Adipocyte (in vitro differentiated cells): ENCODE measurements around the gene RPGR.
A peak's percentile ranks its signal among the peaks of the same experiment; 100 is the strongest.

Source experiments
- DNase-seq: peaks from one replicate; pipeline ENCODE4 v3.0.0-alpha.2; 2015; ENCODE audit warnings: low read depth
- H3K27me3 ChIP-seq: replicated peaks from 2 replicates; pipeline ENCODE4 v1.7.0; 2013; ENCODE audit warnings: mild to moderate bottlenecking, low read length, moderate library complexity; ENCODE audit not compliant: control insufficient read depth, insufficient read depth
- H3K36me3 ChIP-seq: 2 replicates; pipeline ENCODE4 v1.7.0; 2013; ENCODE audit warnings: low read length, mild to moderate bottlenecking, moderate library complexity; ENCODE audit not compliant: control insufficient read depth, insufficient read depth, severe bottlenecking
- H3K4me1 ChIP-seq: 2 replicates; pipeline ENCODE4 v1.7.0; 2013; ENCODE audit warnings: mild to moderate bottlenecking, low read length, moderate library complexity; ENCODE audit not compliant: control insufficient read depth, insufficient read depth
- H3K4me3 ChIP-seq: 2 replicates; pipeline ENCODE4 v1.7.0; 2013; ENCODE audit warnings: mild to moderate bottlenecking, low read length, moderate library complexity
- H3K9ac ChIP-seq: 2 replicates; pipeline ENCODE4 v1.7.0; 2013; ENCODE audit warnings: mild to moderate bottlenecking, low read length, moderate library complexity
- H3K9me3 ChIP-seq: 2 replicates; pipeline ENCODE4 v1.7.0; 2013; ENCODE audit warnings: mild to moderate bottlenecking, low read length, moderate library complexity; ENCODE audit not compliant: control insufficient read depth

The RPGR gene

DNA sequence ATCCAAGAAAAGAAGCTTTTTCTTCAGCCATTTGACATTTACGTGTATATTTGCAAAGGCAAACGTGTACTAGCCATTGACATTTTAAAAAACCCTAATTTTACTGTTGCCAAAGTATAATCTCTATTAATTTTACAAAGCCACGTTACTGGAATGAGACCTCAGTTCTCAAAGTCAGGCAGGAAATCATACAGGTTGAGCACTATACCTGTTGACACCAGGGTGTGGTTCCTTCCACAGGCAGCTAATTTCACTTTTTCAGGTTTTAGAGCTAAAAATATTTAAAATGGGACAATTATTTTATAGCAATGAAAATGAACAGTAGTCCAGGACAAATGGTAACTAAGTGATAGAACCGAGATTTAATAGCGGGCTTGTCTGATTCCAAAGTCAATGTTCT is 6.5 kb downstream of the RPGR start:
- no peak overlapping the region for H3K9ac ChIP-seq
- DNase-seq = no peak

GRCh38 chrX:38318606-38319005 is 8.7 kb downstream of the RPGR start:
- Histone ChIP-seq H3K4me3 (no peak overlapping the region), H3K9ac (no peak overlapping the region), H3K27me3 (peaks cover 2% of the 10 kb centered on the region), H3K36me3 (no peaks in the 10 kb centered on the region), H3K9me3 (no peaks in the 10 kb centered on the region), H3K4me1 (no peaks in the 10 kb centered on the region)
- no peak for DNase-seq

More for the DNA sequence above, 6.5 kb downstream of the RPGR start:
- Histone ChIP-seq H3K4me3 (no peak overlapping the region), H3K9me3 (no peaks in the 10 kb centered on the region), H3K4me1 (no peaks in the 10 kb centered on the region), H3K36me3 (no peaks in the 10 kb centered on the region), H3K27me3 (peaks cover 2% of the 10 kb centered on the region)

- no peaks in the 10 kb centered on the region for H3K9me3 ChIP-seq
- no peaks in the 10 kb centered on the region for H3K36me3 ChIP-seq
- no peaks in the 10 kb centered on the region for H3K4me1 ChIP-seq
- H3K9ac ChIP-seq = no peak overlapping the region
- peaks cover 2% of the 10 kb centered on the region for H3K27me3 ChIP-seq
- DNase-seq = no peak
- no peak overlapping the region for H3K4me3 ChIP-seq
These were observed 9.1 kb downstream of the RPGR start for GRCh38 chrX:38318196-38318595.

DNA sequence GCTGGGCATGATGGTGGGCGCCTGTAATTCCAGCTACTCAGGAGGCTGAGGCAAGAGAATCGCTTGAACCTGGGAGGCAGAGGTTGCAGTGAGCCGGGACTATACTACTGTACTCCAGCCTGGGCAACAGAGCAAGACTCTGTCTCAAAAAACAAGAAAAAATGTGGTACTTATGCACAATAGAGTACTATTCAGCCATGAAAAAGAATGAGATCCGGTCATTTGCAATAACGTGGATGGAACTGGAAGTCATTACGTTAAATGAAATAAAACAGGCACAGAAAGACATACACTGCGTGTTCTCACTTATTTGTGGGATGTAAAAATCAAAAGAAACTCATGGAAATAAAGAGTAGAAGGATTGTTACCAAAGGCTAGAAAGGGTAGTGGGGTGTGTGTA is 12.1 kb downstream of the RPGR start:
- peaks cover 4% of the 10 kb centered on the region for H3K4me1 ChIP-seq
- no peaks in the 10 kb centered on the region for H3K36me3 ChIP-seq
- H3K27me3 ChIP-seq = peaks cover 8% of the 10 kb centered on the region
- H3K9me3 ChIP-seq = no peaks in the 10 kb centered on the region
- DNase-seq = no peak
- no peak overlapping the region for H3K4me3 ChIP-seq
- H3K9ac ChIP-seq = no peak overlapping the region

DNA sequence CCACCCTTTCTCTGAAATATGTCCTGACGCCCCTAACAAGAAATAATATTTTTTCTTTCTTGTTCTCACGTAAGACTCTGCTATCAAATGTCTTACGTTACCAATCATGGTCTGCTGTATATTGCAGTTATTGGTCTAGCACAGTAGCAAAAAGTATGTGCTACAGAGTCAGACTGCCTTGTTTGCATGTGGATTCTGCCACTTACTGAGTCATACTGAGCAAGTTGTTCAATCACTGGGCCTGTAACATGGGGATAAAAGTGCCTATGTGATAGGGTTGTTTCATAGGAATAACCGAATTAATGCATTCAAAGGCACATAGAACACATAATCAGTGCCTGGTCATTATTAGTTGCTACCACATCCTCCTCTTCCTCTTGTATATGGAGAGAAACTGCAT is 14.1 kb downstream of the RPGR start:
- no peaks in the 10 kb centered on the region for H3K9me3 ChIP-seq
- no peak overlapping the region for H3K9ac ChIP-seq
- DNase-seq = no peak
- no peak overlapping the region for H3K4me3 ChIP-seq
- peaks cover 4% of the 10 kb centered on the region for H3K4me1 ChIP-seq
- no peaks in the 10 kb centered on the region for H3K36me3 ChIP-seq
- peaks cover 8% of the 10 kb centered on the region for H3K27me3 ChIP-seq

DNA sequence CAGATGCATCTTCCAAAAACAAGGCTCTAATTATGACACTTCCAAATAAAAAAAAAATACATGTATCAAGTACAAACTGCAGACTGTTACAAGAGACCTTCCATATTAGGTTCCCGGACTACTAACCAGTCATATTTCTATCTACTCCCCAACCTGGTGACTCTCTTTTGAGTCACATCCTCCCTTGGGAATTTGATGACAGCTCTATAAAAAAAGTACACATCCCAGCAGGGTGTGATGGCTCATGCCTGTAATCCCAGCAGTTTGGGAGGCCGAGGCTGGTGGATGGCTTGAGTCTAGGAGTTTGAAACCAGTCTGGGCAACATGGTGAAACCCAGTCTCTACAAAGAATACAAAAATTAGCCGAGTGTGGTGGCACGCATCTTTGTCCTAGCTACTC is 14.9 kb downstream of the RPGR start:
- peak; percentile 6 for DNase-seq
- Histone ChIP-seq H3K27me3 (peaks cover 8% of the 10 kb centered on the region), H3K36me3 (no peaks in the 10 kb centered on the region), H3K4me1 (peaks cover 4% of the 10 kb centered on the region), H3K4me3 (no peak overlapping the region), H3K9ac (no peak overlapping the region), H3K9me3 (no peaks in the 10 kb centered on the region)

GRCh38 chrX:38311743-38312142 is 15.6 kb downstream of the RPGR start:
- DNase-seq = no peak
- Histone ChIP-seq H3K4me1 (peaks cover 4% of the 10 kb centered on the region), H3K9ac (no peak overlapping the region), H3K27me3 (peaks cover 8% of the 10 kb centered on the region), H3K4me3 (no peak overlapping the region), H3K9me3 (no peaks in the 10 kb centered on the region), H3K36me3 (no peaks in the 10 kb centered on the region)

- Histone ChIP-seq H3K9ac (no peak overlapping the region), H3K9me3 (no peaks in the 10 kb centered on the region), H3K4me1 (peaks cover 3% of the 10 kb centered on the region), H3K27me3 (peaks cover 7% of the 10 kb centered on the region), H3K4me3 (no peak overlapping the region), H3K36me3 (no peaks in the 10 kb centered on the region)
- DNase-seq = peak; percentile 4
These were observed 21.3 kb downstream of the RPGR start for GRCh38 chrX:38305971-38306370.

DNA sequence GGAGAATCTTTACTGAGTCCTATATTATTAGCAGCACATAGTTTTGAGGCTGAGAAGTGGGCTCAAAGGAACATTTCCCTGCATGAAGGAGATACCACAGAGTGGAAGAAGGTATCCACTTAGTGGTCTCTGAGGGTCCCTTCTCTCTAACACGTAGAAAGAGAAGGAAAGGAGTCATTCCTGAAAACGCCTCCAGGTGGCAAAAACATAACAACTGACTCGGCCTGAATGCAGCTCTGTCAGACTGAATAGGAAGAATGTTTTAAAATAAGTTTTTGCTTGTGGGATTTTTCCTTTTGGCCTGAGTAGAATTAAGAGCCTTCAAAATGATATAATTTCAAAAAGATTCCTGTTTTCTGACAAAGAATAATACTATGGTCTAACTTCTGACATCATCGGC is 23.3 kb downstream of the RPGR start:
- peak; percentile 11 for DNase-seq

GRCh38 chrX:38293741-38294140 is 33.6 kb downstream of the RPGR start:
- Histone ChIP-seq H3K9ac (no peak overlapping the region), H3K36me3 (no peaks in the 10 kb centered on the region), H3K9me3 (peaks cover 7% of the 10 kb centered on the region), H3K27me3 (peaks cover under 1% of the 10 kb centered on the region), H3K4me1 (peaks cover 3% of the 10 kb centered on the region), H3K4me3 (no peak overlapping the region)
- DNase-seq = peak; percentile 32

More for the DNA sequence above, 23.3 kb downstream of the RPGR start:
- Histone ChIP-seq H3K9me3 (no peaks in the 10 kb centered on the region), H3K27me3 (peaks cover 9% of the 10 kb centered on the region), H3K4me3 (no peak overlapping the region), H3K4me1 (peaks cover 3% of the 10 kb centered on the region), H3K9ac (no peak overlapping the region), H3K36me3 (no peaks in the 10 kb centered on the region)

GRCh38 chrX:38287674-38288073 is 39.6 kb downstream of the RPGR start:
- Histone ChIP-seq H3K27me3 (no peaks in the 10 kb centered on the region), H3K9me3 (peaks cover 7% of the 10 kb centered on the region), H3K4me3 (no peak overlapping the region), H3K36me3 (no peaks in the 10 kb centered on the region), H3K4me1 (peaks cover 3% of the 10 kb centered on the region), H3K9ac (no peak overlapping the region)
- DNase-seq = no peak

DNA sequence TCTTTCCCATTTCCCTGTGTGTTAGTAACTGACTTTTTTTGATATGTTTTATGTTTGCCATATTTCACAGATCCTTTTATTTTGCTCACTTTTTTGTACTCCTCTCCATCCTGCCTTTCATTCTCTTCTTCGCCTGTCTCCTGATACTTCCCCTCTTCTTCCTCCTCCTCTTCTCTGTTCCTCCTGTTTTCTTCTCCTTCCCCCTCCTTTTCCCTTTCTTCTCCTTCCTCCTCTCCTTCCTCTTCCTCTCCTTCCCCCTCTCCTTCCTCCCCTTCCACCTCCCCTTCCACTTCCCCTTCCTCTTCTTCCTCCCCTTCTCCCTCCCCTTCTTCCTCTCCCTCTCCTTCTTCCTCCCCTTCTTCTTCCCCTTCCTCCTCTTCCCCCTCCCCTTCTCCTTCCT is 41.7 kb downstream of the RPGR start:
- Histone ChIP-seq H3K9me3 (no peaks in the 10 kb centered on the region), H3K4me1 (peaks cover 3% of the 10 kb centered on the region), H3K9ac (no peak overlapping the region), H3K4me3 (no peak overlapping the region), H3K36me3 (no peaks in the 10 kb centered on the region), H3K27me3 (no peaks in the 10 kb centered on the region)
- no peak for DNase-seq
